ENCODE data around the gene PIGH. TPM values are rescaled to one million over a fixed set of nuclear protein-coding genes. Genes with fewer than 3 reads are reported as not detected.

The PIGH gene
- total RNA-seq, 1 experiment from 2014 or later, result 9.4 TPM

- no peak overlapping the region for H3K9ac ChIP-seq (ENCODE audit: extremely low read depth, insufficient read length, low read length)
- H3K4ac ChIP-seq (ENCODE audit: low read depth, low read length), result no peak overlapping the region
- H2BK20ac ChIP-seq (ENCODE audit: low read depth, low read length, poor library complexity, severe bottlenecking), result no peak overlapping the region
- H3K4me2 ChIP-seq (ENCODE audit: insufficient read depth, insufficient read length, low read length), result no peak overlapping the region
- H3K79me2 ChIP-seq (ENCODE audit: insufficient read depth, low read length), result no peaks in the 10 kb centered on the region
- WGBS (ENCODE audit: extremely low coverage, insufficient read length, low lambda C conversion rate), result no CpG with 5 or more reads among the region's 3 CpGs
- no peak overlapping the region for H4K91ac ChIP-seq (ENCODE audit: insufficient read length, low read depth, low read length)
- no peak overlapping the region for H4K8ac ChIP-seq (replicated peaks; ENCODE audit: insufficient read length, low read depth, low read length)
- H3K9me3 ChIP-seq (ENCODE audit: control insufficient read depth, low read depth, low read length), result no peaks in the 10 kb centered on the region
- no peaks in the 10 kb centered on the region for H3K9me3 Mint-ChIP-seq
- no peak for TF ChIP-seq CTCF (conservative IDR thresholded peaks at IDR 0.05)
- H3K4me1 Mint-ChIP-seq, result peaks cover 2 to 3% of the 10 kb centered on the region in 2 experiments; a peak in 3 of 4 replicates
- no peak overlapping the region for H3K18ac ChIP-seq (ENCODE audit: insufficient read length, low read depth, low read length)
- H2BK5ac ChIP-seq (ENCODE audit: insufficient read length, low read length), result no peak overlapping the region
- no peak overlapping the region for H3K27ac ChIP-seq (ENCODE audit: insufficient read length, low read depth, low read length)
- H2AK5ac ChIP-seq (ENCODE audit: insufficient read length, low read length), result no peak overlapping the region
- H3K79me1 ChIP-seq (ENCODE audit: insufficient read depth, low read depth, low read length, poor library complexity, severe bottlenecking), result no peaks in the 10 kb centered on the region
- H3K27ac Mint-ChIP-seq, result no peak overlapping the region
- H2BK15ac ChIP-seq (ENCODE audit: low read depth, low read length), result no peak overlapping the region
- no peak for DNase-seq
- H3K27me3 ChIP-seq (ENCODE audit: insufficient read depth, low read length), result no peaks in the 10 kb centered on the region
- no peak overlapping the region for H2BK120ac ChIP-seq (ENCODE audit: low read depth, low read length, poor library complexity, severe bottlenecking)
- H3K23ac ChIP-seq (ENCODE audit: insufficient read length, low read depth, low read length), result no peak overlapping the region
- no peaks in the 10 kb centered on the region for H3K27me3 Mint-ChIP-seq (ENCODE audit: low read depth)
- H4K5ac ChIP-seq (ENCODE audit: insufficient read length, low read depth, low read length), result no peak overlapping the region
- no peak overlapping the region for H2AFZ ChIP-seq (ENCODE audit: low read length)
- H3K4me1 ChIP-seq (ENCODE audit: insufficient read depth, low read length), result no peaks in the 10 kb centered on the region
- no peak overlapping the region for H3K14ac ChIP-seq (ENCODE audit: insufficient read depth, low read length)
- H3K23me2 ChIP-seq (ENCODE audit: insufficient read length, low read depth, low read length, poor library complexity, severe bottlenecking), result no peaks in the 10 kb centered on the region
- no peak overlapping the region for H2BK12ac ChIP-seq (ENCODE audit: insufficient read length, low read depth, low read length)
- H3K36me3 Mint-ChIP-seq (ENCODE audit: insufficient read depth in 1 of 3, low read depth in 3 of 3), result peaks cover 7 to 22% (median 12%) of the 10 kb centered on the region in 3 experiments; a peak in 6 of 7 replicates
- no peak overlapping the region for H3K56ac ChIP-seq (ENCODE audit: insufficient read length, low read depth, low read length)
- H3K4me3 Mint-ChIP-seq, result no peak overlapping the region
- H3T11ph ChIP-seq (ENCODE audit: low read length), result no peak overlapping the region
- H4K20me1 ChIP-seq (ENCODE audit: control insufficient read depth, insufficient read depth, insufficient read length), result no peaks in the 10 kb centered on the region
These were observed 48.9 kb downstream of the PIGH start for GRCh38 chr14:67551123-67551522.
